K562 (cell line): ENCODE measurements around the gene RAD54L. TPM values are rescaled to one million over a fixed set of nuclear protein-coding genes. Genes with fewer than 3 reads are reported as not detected.
A peak's percentile ranks its signal among the peaks of the same experiment; 100 is the strongest.

Experiments
- CCNT2 ChIP-seq: IDR thresholded peaks from 2 replicates; pipeline ENCODE4 v1.6.1; 2011; ENCODE audit warnings: borderline replicate concordance, low read depth, mild to moderate bottlenecking, moderate library complexity, mixed read lengths, low read length; ENCODE audit not compliant: insufficient read length; ENCODE audit errors: extremely low read depth
- GABPB2 ChIP-seq: fragments of 250-450 bp; sonication (Bioruptor Pico); conservative IDR thresholded peaks from 2 replicates; pipeline ENCODE4 v1.5.1; 2021; ENCODE audit warnings: mild to moderate bottlenecking
- GATAD2A ChIP-seq: fragments of 450-650 bp; IDR thresholded peaks from 2 replicates; pipeline ENCODE4 v1.6.1; 2017
- HMGN3 ChIP-seq: IDR thresholded peaks from 2 replicates; pipeline ENCODE4 v1.6.1; 2011; ENCODE audit warnings: borderline replicate concordance, low read depth, mild to moderate bottlenecking, mixed read lengths, low read length; ENCODE audit not compliant: insufficient read length; ENCODE audit errors: extremely low read depth
- OTX1 ChIP-seq: fragments of 450-650 bp; formaldehyde crosslinking; IDR thresholded peaks from 2 replicates; pipeline ENCODE4 v1.4.0; 2022; ENCODE audit warnings: mild to moderate bottlenecking
- PATZ1 ChIP-seq: fragments of 250-450 bp; sonication (Bioruptor Pico); IDR thresholded peaks from 2 replicates; pipeline ENCODE4 v1.5.0; 2020; ENCODE audit warnings: mild to moderate bottlenecking, borderline replicate concordance
- POLR2AphosphoS5 ChIP-seq: IDR thresholded peaks from 2 replicates; pipeline ENCODE4 v1.6.1; 2011; ENCODE audit warnings: mild to moderate bottlenecking, low read depth, low read length, moderate library complexity; ENCODE audit not compliant: control insufficient read depth, insufficient read depth
- RBFOX2 ChIP-seq: fragments of 200-400 bp; formaldehyde crosslinking; IDR thresholded peaks from 2 replicates; pipeline ENCODE4 v1.6.1; 2017; ENCODE audit warnings: low read depth, mild to moderate bottlenecking, low read length, moderate library complexity
- RBM22 ChIP-seq: fragments of 200-400 bp; formaldehyde crosslinking; IDR thresholded peaks from 2 replicates; pipeline ENCODE4 v1.6.1; 2018; ENCODE audit warnings: low read length, low read depth; ENCODE audit not compliant: poor library complexity, severe bottlenecking
- STAT5B ChIP-seq: fragments of 250-450 bp; sonication (Bioruptor Pico); IDR thresholded peaks from 2 replicates; pipeline ENCODE4 v1.8.0; 2021; ENCODE audit warnings: mild to moderate bottlenecking, inconsistent platforms
- TCF3 ChIP-seq: sonication (generic); formaldehyde crosslinking; IDR thresholded peaks from 2 replicates; pipeline ENCODE4 v1.4.0; 2020; ENCODE audit warnings: mild to moderate bottlenecking, missing genetic modification reagents
- USF1 ChIP-seq: sonication (generic); formaldehyde crosslinking; IDR thresholded peaks from 2 replicates; pipeline ENCODE4 v1.9.0; 2022; ENCODE audit warnings: mild to moderate bottlenecking, missing genetic modification reagents
- ZNF239 ChIP-seq: fragments of 250-450 bp; sonication (Bioruptor Pico); IDR thresholded peaks from 2 replicates; pipeline ENCODE4 v1.4.0; 2020; ENCODE audit warnings: mild to moderate bottlenecking
- ZNF277 ChIP-seq: fragments of 250-450 bp; sonication (Bioruptor Pico); IDR thresholded peaks from 2 replicates; pipeline ENCODE4 v1.8.0; 2022; ENCODE audit warnings: inconsistent platforms, mild to moderate bottlenecking, moderate library complexity, borderline replicate concordance
- polyA plus RNA-seq, 8 experiments: library from polyadenylated mRNA; depleted of rRNA in 4 of 8; stranded (reverse) in 5 of 8; unstranded in 3 of 8; fragments of >200 nt; fragmentation: Nextera tagmentation in 2 of 8; fragmentation: Illumina TruSeq in 1 of 8; extraction: Ambion mirVana in 2 of 8; extraction: Trizol in 1 of 8; gene quantifications; 2 replicates each; pipeline versions ENCODE4 v1.2.1 to v1.2.3, GENCODE V29; 2011 to 2014; ENCODE audit warnings: inconsistent platforms in 1 of 8, missing spikeins in 1 of 8
- total RNA-seq, 7 experiments: library from RNA; depleted of rRNA in 6 of 7; stranded (reverse); fragments of >200 nt in 6 of 7; fragmentation: Illumina TruSeq in 2 of 7; extraction: Trizol in 2 of 7; gene quantifications; 2 replicates each; pipeline versions ENCODE4 v1.2.1 to v1.2.3, GENCODE V29; 2011 to 2021; ENCODE audit warnings: low replicate concordance in 1 of 7
- TF ChIP-seq, protein P1 (sequence below): sonication (generic); formaldehyde crosslinking; IDR thresholded peaks from 2 replicates; pipeline ENCODE4 v1.8.0; 2022; ENCODE audit warnings: mild to moderate bottlenecking, missing genetic modification reagents
- TF ChIP-seq, protein P2 (sequence below): fragments of 450-650 bp; IDR thresholded peaks from 2 replicates; pipeline ENCODE4 v1.6.1; 2016; ENCODE audit warnings: borderline replicate concordance

Gene RAD54L
- total and polyA plus RNA-seq, 9 of the 15 experiments (the other 6 are each of a cell fraction or from before 2014, with no cell fraction given): 17.9 to 92.3 (median 37.5) TPM

DNA sequence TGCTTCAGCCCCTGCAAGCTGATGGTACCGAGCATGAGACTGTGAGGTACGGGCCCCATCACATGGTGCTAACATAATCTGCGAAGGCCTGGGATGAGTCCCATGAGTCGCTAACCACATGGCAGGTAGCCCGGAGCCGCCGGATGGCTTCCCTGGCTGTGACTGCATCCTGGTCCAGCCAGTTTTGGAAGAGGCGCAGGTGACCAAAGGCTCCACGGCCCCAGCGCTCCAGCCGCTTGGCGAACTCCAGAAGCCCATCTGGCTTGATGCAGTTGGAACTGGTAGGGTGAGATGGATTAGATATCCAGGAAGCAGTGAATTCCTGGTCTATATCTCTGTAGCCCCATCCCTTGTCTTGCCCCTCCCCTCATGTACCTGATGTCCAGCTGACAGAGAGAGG, 31.2 kb downstream of the RAD54L start (continued):
- TF ChIP-seq GATAD2A: no peak
- no peak for TF ChIP-seq STAT5B (CRISPR knock-in tag)
- TF ChIP-seq ZNF277 (CRISPR knock-in tag): no peak
- TF ChIP-seq, protein P1, sequence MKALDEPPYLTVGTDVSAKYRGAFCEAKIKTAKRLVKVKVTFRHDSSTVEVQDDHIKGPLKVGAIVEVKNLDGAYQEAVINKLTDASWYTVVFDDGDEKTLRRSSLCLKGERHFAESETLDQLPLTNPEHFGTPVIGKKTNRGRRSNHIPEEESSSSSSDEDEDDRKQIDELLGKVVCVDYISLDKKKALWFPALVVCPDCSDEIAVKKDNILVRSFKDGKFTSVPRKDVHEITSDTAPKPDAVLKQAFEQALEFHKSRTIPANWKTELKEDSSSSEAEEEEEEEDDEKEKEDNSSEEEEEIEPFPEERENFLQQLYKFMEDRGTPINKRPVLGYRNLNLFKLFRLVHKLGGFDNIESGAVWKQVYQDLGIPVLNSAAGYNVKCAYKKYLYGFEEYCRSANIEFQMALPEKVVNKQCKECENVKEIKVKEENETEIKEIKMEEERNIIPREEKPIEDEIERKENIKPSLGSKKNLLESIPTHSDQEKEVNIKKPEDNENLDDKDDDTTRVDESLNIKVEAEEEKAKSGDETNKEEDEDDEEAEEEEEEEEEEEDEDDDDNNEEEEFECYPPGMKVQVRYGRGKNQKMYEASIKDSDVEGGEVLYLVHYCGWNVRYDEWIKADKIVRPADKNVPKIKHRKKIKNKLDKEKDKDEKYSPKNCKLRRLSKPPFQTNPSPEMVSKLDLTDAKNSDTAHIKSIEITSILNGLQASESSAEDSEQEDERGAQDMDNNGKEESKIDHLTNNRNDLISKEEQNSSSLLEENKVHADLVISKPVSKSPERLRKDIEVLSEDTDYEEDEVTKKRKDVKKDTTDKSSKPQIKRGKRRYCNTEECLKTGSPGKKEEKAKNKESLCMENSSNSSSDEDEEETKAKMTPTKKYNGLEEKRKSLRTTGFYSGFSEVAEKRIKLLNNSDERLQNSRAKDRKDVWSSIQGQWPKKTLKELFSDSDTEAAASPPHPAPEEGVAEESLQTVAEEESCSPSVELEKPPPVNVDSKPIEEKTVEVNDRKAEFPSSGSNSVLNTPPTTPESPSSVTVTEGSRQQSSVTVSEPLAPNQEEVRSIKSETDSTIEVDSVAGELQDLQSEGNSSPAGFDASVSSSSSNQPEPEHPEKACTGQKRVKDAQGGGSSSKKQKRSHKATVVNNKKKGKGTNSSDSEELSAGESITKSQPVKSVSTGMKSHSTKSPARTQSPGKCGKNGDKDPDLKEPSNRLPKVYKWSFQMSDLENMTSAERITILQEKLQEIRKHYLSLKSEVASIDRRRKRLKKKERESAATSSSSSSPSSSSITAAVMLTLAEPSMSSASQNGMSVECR (CRISPR knock-in tag): 0 out of 2 replicates have a peak, but pooled peaks have one; percentile 27
- no peak for TF ChIP-seq GABPB2
- no peak for TF ChIP-seq CCNT2
- no peak for TF ChIP-seq ZNF239 (CRISPR knock-in tag)
- peak; percentile 27 for TF ChIP-seq HMGN3
- TF ChIP-seq, protein P2, sequence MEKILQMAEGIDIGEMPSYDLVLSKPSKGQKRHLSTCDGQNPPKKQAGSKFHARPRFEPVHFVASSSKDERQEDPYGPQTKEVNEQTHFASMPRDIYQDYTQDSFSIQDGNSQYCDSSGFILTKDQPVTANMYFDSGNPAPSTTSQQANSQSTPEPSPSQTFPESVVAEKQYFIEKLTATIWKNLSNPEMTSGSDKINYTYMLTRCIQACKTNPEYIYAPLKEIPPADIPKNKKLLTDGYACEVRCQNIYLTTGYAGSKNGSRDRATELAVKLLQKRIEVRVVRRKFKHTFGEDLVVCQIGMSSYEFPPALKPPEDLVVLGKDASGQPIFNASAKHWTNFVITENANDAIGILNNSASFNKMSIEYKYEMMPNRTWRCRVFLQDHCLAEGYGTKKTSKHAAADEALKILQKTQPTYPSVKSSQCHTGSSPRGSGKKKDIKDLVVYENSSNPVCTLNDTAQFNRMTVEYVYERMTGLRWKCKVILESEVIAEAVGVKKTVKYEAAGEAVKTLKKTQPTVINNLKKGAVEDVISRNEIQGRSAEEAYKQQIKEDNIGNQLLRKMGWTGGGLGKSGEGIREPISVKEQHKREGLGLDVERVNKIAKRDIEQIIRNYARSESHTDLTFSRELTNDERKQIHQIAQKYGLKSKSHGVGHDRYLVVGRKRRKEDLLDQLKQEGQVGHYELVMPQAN: no peak
- peak; percentile 53; the same call in 1 of the 2 replicates for TF ChIP-seq POLR2AphosphoS5
- TF ChIP-seq PATZ1 (CRISPR knock-in tag): no peak
- TF ChIP-seq TCF3 (CRISPR knock-in tag): no peak
- peak; percentile 65 for TF ChIP-seq RBFOX2
- no peak for TF ChIP-seq OTX1 (CRISPR knock-in tag)
- TF ChIP-seq USF1 (CRISPR knock-in tag): peak; percentile 10; the same call in 1 of the 2 replicates
- peak; percentile 77 for TF ChIP-seq RBM22
